ENCODE results near the gene MYO9A. TPM values are rescaled to one million over a fixed set of nuclear protein-coding genes. Genes with fewer than 3 reads are reported as not detected.

MYO9A gene
- polyA plus RNA-seq, 3 donors: 3.9 to 6.6 (median 5.0) TPM

DNA sequence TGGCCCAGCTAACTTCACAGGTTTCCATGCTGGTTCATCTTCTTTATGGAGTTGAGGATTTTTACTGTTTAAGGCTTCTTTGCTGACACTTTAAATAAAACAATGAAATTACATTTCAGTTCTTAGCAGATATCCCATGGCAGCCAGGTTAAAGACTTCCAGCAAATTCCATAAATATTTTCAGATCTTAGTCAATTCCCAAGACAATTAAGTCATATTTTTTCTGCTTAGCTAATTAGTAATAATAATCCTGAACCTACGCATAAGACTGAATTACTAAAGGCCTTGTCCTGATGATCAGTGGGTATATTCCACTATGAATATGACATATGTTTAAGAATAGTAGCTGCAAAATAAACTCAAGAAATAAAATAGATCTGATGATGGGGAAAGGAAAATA lies 224.3 kb downstream of the MYO9A start:
- DNase-seq: no peak
- intact Hi-C loops (cut with micrococcal nuclease): no loop called here
- Histone ChIP-seq H3K4me3 (replicated peaks in 1 of 3; ENCODE audit: low read depth in 2 of 3, low read length in 3 of 3) (no peak overlapping the region), H3K36me3 (replicated peaks in 1 of 2; ENCODE audit: control insufficient read depth in 1 of 2, insufficient read depth in 2 of 2, low read length in 2 of 2) (peaks cover 15 to 26% of the 10 kb centered on the region in 2 donors), H3K27ac (ENCODE audit: low read depth in 1 of 2, low read length in 2 of 2) (no peak overlapping the region), H3K27me3 (ENCODE audit: control insufficient read depth in 2 of 2, insufficient read depth in 2 of 2, low read length in 2 of 2) (no peaks in the 10 kb centered on the region), H3K9me3 (replicated peaks in 1 of 2; ENCODE audit: control insufficient read depth in 1 of 2, insufficient read depth in 1 of 2, low read length in 2 of 2) (no peaks in the 10 kb centered on the region), H2AFZ (ENCODE audit: insufficient read depth, low read depth, low read length, poor library complexity, severe bottlenecking) (no peak overlapping the region), H3K9ac (ENCODE audit: insufficient read depth, low read length, poor library complexity, severe bottlenecking) (no peak overlapping the region), H3K79me2 (ENCODE audit: insufficient read depth, low read length) (no peaks in the 10 kb centered on the region), H4K20me1 (ENCODE audit: insufficient read depth, low read length) (no peaks in the 10 kb centered on the region), H3K4me2 (replicated peaks; ENCODE audit: extremely low read depth, low read length, poor library complexity, severe bottlenecking) (no peak overlapping the region), H3K4me1 (ENCODE audit: control insufficient read depth in 1 of 2, insufficient read depth in 2 of 2, low read length in 2 of 2) (no peaks in the 10 kb centered on the region)
- Mint-ChIP-seq H3K4me3 (no peak overlapping the region), H3K4me1 (no peaks in the 10 kb centered on the region), H3K27me3 (ENCODE audit: low read depth in 3 of 3) (no peaks in the 10 kb centered on the region), H3K9me3 (peaks cover 0 to 2% (median 0%) of the 10 kb centered on the region in 7 donors), H3K36me3 (peaks cover 24 to 35% of the 10 kb centered on the region in 2 donors), H3K27ac (no peak overlapping the region)
- TF ChIP-seq CTCF (IDR thresholded peaks at IDR 0.05): no peak
- WGBS (ENCODE audit: insufficient coverage): no CpG with 5 or more reads among the region's 1 CpG

DNA sequence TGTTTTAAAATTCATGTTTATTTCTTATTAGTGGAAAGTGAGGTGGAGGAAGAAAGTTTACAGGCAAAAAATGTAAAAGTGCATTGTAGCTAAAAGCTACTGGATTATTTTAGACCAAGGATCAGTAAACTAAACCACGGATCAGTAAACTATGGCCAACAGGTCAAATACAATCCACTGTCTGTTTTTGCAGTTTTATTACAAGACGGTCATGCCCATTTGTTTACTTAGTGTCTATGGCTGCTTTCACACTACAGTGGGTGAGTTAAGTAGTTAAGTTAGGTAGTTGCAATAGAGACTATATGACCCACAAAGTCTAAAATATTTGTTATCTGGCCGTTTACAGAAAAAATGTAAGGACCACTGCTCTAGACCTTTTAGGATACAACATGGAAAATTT lies 225.6 kb downstream of the MYO9A start:
- Mint-ChIP-seq H3K4me3 (no peak overlapping the region), H3K36me3 (peaks cover 23 to 29% of the 10 kb centered on the region in 2 donors), H3K9me3 (no peaks in the 10 kb centered on the region), H3K27ac (no peak overlapping the region), H3K27me3 (ENCODE audit: low read depth in 3 of 3) (no peaks in the 10 kb centered on the region), H3K4me1 (no peaks in the 10 kb centered on the region)
- WGBS (ENCODE audit: insufficient coverage): no CpG with 5 or more reads among the region's 3 CpGs
- H3K4me3 ChIP-seq (replicated peaks in 1 of 3; ENCODE audit: low read depth in 2 of 3, low read length in 3 of 3): no peak overlapping the region
- H3K27ac ChIP-seq (ENCODE audit: low read depth in 1 of 2, low read length in 2 of 2): no peak overlapping the region
- no peak for TF ChIP-seq CTCF (IDR thresholded peaks at IDR 0.05)
- H4K20me1 ChIP-seq (ENCODE audit: insufficient read depth, low read length): no peaks in the 10 kb centered on the region
- no peaks in the 10 kb centered on the region for H3K79me2 ChIP-seq (ENCODE audit: insufficient read depth, low read length)
- no peak overlapping the region for H3K4me2 ChIP-seq (replicated peaks; ENCODE audit: extremely low read depth, low read length, poor library complexity, severe bottlenecking)
- H3K36me3 ChIP-seq (replicated peaks in 1 of 2; ENCODE audit: control insufficient read depth in 1 of 2, insufficient read depth in 2 of 2, low read length in 2 of 2): peaks cover 3 to 23% of the 10 kb centered on the region in 2 donors
- H3K27me3 ChIP-seq (ENCODE audit: control insufficient read depth in 2 of 2, insufficient read depth in 2 of 2, low read length in 2 of 2): no peaks in the 10 kb centered on the region
- no peak overlapping the region for H3K9ac ChIP-seq (ENCODE audit: insufficient read depth, low read length, poor library complexity, severe bottlenecking)
- no peaks in the 10 kb centered on the region for H3K4me1 ChIP-seq (ENCODE audit: control insufficient read depth in 1 of 2, insufficient read depth in 2 of 2, low read length in 2 of 2)
- intact Hi-C loops (cut with micrococcal nuclease): no loop called here
- DNase-seq: no peak
- no peak overlapping the region for H2AFZ ChIP-seq (ENCODE audit: insufficient read depth, low read depth, low read length, poor library complexity, severe bottlenecking)
- H3K9me3 ChIP-seq (replicated peaks in 1 of 2; ENCODE audit: control insufficient read depth in 1 of 2, insufficient read depth in 1 of 2, low read length in 2 of 2): no peaks in the 10 kb centered on the region
